ENCODE data around the gene SLC6A15. TPM values are rescaled to one million over a fixed set of nuclear protein-coding genes. Genes with fewer than 3 reads are reported as not detected.

SLC6A15 gene
- total and polyA plus RNA-seq, 2 of the 13 experiments (the other 11 are each of a cell fraction or from before 2014, with no cell fraction given), result not detected

GRCh38 chr12:84913129-84913515 is 523 bp upstream of the SLC6A15 start (continued):
- TF ChIP-seq ZNF766 (CRISPR knock-in tag; IDR thresholded peaks at IDR 0.05; ENCODE audit: borderline replicate concordance), result no peak
- TF ChIP-seq ZNF558 (CRISPR knock-in tag; IDR thresholded peaks at IDR 0.05; ENCODE audit: borderline replicate concordance), result no peak
- TF ChIP-seq, protein P1, sequence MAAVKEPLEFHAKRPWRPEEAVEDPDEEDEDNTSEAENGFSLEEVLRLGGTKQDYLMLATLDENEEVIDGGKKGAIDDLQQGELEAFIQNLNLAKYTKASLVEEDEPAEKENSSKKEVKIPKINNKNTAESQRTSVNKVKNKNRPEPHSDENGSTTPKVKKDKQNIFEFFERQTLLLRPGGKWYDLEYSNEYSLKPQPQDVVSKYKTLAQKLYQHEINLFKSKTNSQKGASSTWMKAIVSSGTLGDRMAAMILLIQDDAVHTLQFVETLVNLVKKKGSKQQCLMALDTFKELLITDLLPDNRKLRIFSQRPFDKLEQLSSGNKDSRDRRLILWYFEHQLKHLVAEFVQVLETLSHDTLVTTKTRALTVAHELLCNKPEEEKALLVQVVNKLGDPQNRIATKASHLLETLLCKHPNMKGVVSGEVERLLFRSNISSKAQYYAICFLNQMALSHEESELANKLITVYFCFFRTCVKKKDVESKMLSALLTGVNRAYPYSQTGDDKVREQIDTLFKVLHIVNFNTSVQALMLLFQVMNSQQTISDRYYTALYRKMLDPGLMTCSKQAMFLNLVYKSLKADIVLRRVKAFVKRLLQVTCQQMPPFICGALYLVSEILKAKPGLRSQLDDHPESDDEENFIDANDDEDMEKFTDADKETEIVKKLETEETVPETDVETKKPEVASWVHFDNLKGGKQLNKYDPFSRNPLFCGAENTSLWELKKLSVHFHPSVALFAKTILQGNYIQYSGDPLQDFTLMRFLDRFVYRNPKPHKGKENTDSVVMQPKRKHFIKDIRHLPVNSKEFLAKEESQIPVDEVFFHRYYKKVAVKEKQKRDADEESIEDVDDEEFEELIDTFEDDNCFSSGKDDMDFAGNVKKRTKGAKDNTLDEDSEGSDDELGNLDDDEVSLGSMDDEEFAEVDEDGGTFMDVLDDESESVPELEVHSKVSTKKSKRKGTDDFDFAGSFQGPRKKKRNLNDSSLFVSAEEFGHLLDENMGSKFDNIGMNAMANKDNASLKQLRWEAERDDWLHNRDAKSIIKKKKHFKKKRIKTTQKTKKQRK (IDR thresholded peaks at IDR 0.05; ENCODE audit: low read length), result no peak
- no peak for TF ChIP-seq PHF20 (CRISPR knock-in tag; IDR thresholded peaks at IDR 0.05)
- no peak for TF ChIP-seq ZMAT3 (CRISPR knock-in tag; conservative IDR thresholded peaks at IDR 0.05)
- TF ChIP-seq ZBTB34 (CRISPR knock-in tag; IDR thresholded peaks at IDR 0.05), result no peak

DNA sequence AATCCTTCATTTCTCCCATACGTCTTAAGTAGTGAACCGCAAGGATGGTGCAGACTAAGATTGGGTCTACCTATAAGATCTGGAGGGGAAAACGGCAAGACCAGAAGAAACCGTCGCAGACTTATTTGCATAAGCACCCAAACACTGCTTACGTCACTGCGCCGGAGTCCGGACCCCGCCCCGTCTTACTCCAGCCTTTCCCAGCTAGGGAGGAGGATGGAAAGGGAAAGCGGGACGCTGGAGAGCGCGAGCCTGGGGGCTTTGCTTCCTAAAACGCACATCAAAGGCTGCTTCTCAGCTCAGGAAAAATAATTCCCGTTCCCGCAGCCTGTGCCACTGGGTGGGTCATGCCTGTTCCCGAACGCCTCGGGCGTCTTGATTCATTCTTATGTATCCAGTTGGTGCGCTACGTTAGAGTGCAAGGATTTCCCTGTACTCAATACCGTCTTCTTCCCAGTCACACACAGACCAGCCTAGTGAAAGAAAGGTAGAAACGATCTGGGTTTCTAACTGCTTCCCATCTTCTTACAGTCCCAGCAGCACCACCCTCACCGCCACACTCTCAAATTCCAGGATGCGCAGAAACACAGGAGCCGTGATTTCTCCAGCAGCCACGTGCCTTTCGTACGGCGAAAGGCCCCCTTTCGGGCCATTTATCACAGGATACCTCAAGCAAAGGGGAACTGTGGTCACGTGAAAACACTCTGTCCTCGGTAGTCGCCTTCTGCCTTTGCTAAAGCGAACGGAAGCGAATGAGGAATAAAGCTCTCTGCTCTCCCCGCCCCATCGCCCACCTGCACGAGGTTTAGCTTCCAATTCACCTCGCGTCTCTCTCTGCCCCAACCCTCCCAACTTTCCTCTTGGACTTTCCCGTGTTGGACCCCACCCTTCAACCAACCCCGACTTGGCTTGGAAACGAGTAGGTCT is 1.1 kb downstream of the SLC6A15 start:
- H3K4me2 ChIP-seq (ENCODE audit: low read depth, low read length), result peak overlapping the region; percentile 59
- H3K79me2 ChIP-seq (ENCODE audit: insufficient read depth, low read length), result no peaks in the 10 kb centered on the region
- H3K27ac ChIP-seq (ENCODE audit: extremely low read length, insufficient read depth, low read length), result no peak overlapping the region
- no peak overlapping the region for H3K9ac ChIP-seq (ENCODE audit: insufficient read depth, low read depth, low read length)
- ChIA-PET CTCF (ENCODE audit: low intra/inter-chr PET ratio, low total read pairs) (no interaction called here), POLR2A (no interaction called here)
- peaks cover 1 to 19% of the 10 kb centered on the region in 2 experiments; a peak in 3 of 5 replicates for H3K27me3 ChIP-seq (ENCODE audit: control insufficient read depth in 1 of 2, insufficient read depth in 2 of 2, low read length in 2 of 2)
- H4K20me1 ChIP-seq (ENCODE audit: insufficient read depth, low read length), result no peaks in the 10 kb centered on the region
- no peak overlapping the region; a peak in 1 of 6 replicates for H3K4me3 ChIP-seq (replicated peaks in 1 of 3; ENCODE audit: insufficient read depth in 1 of 3, low read depth in 2 of 3, low read length in 3 of 3)
- TF ChIP-seq PAXIP1 (CRISPR knock-in tag; conservative IDR thresholded peaks at IDR 0.05) (no peak), CREB1 (IDR thresholded peaks at IDR 0.05) (peak; percentile 58; the same call in 1 of the 2 replicates), CREB1 (CRISPR knock-in tag; IDR thresholded peaks at IDR 0.05) (no peak), GFI1 (CRISPR knock-in tag; IDR thresholded peaks at IDR 0.05; ENCODE audit: borderline replicate concordance) (no peak)
- intact Hi-C loops (cut with micrococcal nuclease; ENCODE audit: unreplicated experiment), result no loop called here
- DNase-seq (ENCODE audit: low spot score), result no peak
- FAIRE-seq, result no peak
- in situ Hi-C loops (cut with HindIII; ENCODE audit: extremely low pct_ligation_motif_present, low pct_unique_long_range_greater_than_20kb), result no loop called here
- H3K9me3 ChIP-seq (ENCODE audit: low read length), result no peaks in the 10 kb centered on the region
- H3K36me3 ChIP-seq (replicated peaks in 1 of 2; ENCODE audit: control insufficient read depth in 1 of 2, insufficient read depth in 2 of 2, low read length in 2 of 2), result no peaks in the 10 kb centered on the region
- 0 out of 2 replicates have a peak, but pooled peaks cover 15% of the 10 kb centered on the region for H3K4me1 ChIP-seq (ENCODE audit: insufficient read depth, low read length)
- 15% methylated on average over 40 of the region's 48 CpGs for WGBS (ENCODE audit: low lambda C conversion rate)
- no peak overlapping the region for H2AFZ ChIP-seq (ENCODE audit: low read length)
- BruUV-seq (replicated peaks), result no TSS peak
- ATAC-seq, result peak; percentile 68
